GM20000 (cell line): ENCODE measurements around the gene S100A9.

Source experiments
- DNase-seq: peaks from one replicate; pipeline ENCODE4 v3.0.0; 2012; ENCODE audit warnings: low spot score
- CTCF ChIP-seq: IDR thresholded peaks from 2 replicates; pipeline ENCODE4 v1.5.1; 2012; ENCODE audit warnings: mild to moderate bottlenecking, control low read depth; ENCODE audit errors: extremely low read depth, missing control alignments

S100A9 gene

GRCh38 chr1:153359241-153359640 lies 1.6 kb downstream of the S100A9 start:
- no peak for DNase-seq
- no peak for TF ChIP-seq CTCF

GRCh38 chr1:153360190-153360589 lies 2.5 kb downstream of the S100A9 start:
- no peak for DNase-seq
- no peak for TF ChIP-seq CTCF

- DNase-seq: no peak
- TF ChIP-seq CTCF: no peak
Observed at GRCh38 chr1:153360592-153361479, 3.2 kb downstream of the S100A9 start.

GRCh38 chr1:153361480-153362109 lies 3.9 kb downstream of the S100A9 start:
- TF ChIP-seq CTCF: no peak
- DNase-seq: no peak

- no peak for DNase-seq
- TF ChIP-seq CTCF: no peak
Observed at GRCh38 chr1:153362187-153362775, 4.6 kb downstream of the S100A9 start.

GRCh38 chr1:153363641-153364040 lies 6.0 kb downstream of the S100A9 start:
- no peak for DNase-seq
- TF ChIP-seq CTCF: no peak

- TF ChIP-seq CTCF: no peak
- no peak for DNase-seq
Observed at GRCh38 chr1:153364156-153364555, 6.5 kb downstream of the S100A9 start.
